MM.1S (cell line): ENCODE data around the gene FBXL7.

ENCODE experiments used
- DNase-seq: peaks from one replicate; pipeline ENCODE4 v3.0.0-alpha.2; 2015
- H2AFZ ChIP-seq: fragments of 300-600 bp; sonication (generic); 2 replicates; pipeline ENCODE4 v1.6.0; 2016; ENCODE audit warnings: antibody characterized with exemption, low read length
- H3F3A ChIP-seq: fragments of 300-600 bp; sonication (generic); 2 replicates; pipeline ENCODE4 v1.6.1; 2016; ENCODE audit warnings: mild to moderate bottlenecking, antibody characterized with exemption, low read length, moderate library complexity, mixed read lengths; ENCODE audit not compliant: insufficient read depth
- H3K27ac ChIP-seq: fragments of 300-600 bp; sonication (generic); 2 replicates; pipeline ENCODE4 v1.5.1; 2016; ENCODE audit warnings: mild to moderate bottlenecking, low read length
- H3K27me3 ChIP-seq: fragments of 300-600 bp; sonication (generic); replicated peaks from 2 replicates; pipeline ENCODE4 v1.6.0; 2016; ENCODE audit warnings: low read length; ENCODE audit not compliant: insufficient read depth
- H3K36me3 ChIP-seq: fragments of 300-600 bp; sonication (generic); replicated peaks from 2 replicates; pipeline ENCODE4 v1.6.1; 2016; ENCODE audit warnings: mild to moderate bottlenecking, low read length, mixed read lengths; ENCODE audit not compliant: insufficient read depth
- H3K4me1 ChIP-seq: fragments of 300-600 bp; sonication (generic); 2 replicates; pipeline ENCODE4 v1.6.1; 2016; ENCODE audit warnings: low read length, mixed read lengths
- H3K4me2 ChIP-seq: fragments of 300-600 bp; sonication (generic); 2 replicates; pipeline ENCODE4 v1.6.0; 2016; ENCODE audit warnings: low read depth, low read length
- H3K4me3 ChIP-seq: fragments of 300-600 bp; sonication (generic); 2 replicates; pipeline ENCODE4 v1.5.1; 2016; ENCODE audit warnings: low read length, mixed read lengths
- H3K79me2 ChIP-seq: fragments of 300-600 bp; sonication (generic); 2 replicates; pipeline ENCODE4 v1.6.1; 2016; ENCODE audit warnings: mixed run types, low read length, mixed read lengths
- H3K9ac ChIP-seq: fragments of 300-600 bp; sonication (generic); 2 replicates; pipeline ENCODE4 v1.6.1; 2016; ENCODE audit warnings: low read length, mixed read lengths
- H3K9me2 ChIP-seq: fragments of 300-600 bp; sonication (generic); replicated peaks from 2 replicates; pipeline ENCODE4 v1.6.1; 2016; ENCODE audit warnings: mild to moderate bottlenecking, low read length, mixed read lengths; ENCODE audit not compliant: insufficient read depth
- H3K9me3 ChIP-seq: fragments of 300-600 bp; sonication (generic); replicated peaks from 2 replicates; pipeline ENCODE4 v1.6.1; 2016; ENCODE audit warnings: mild to moderate bottlenecking, low read length, mixed read lengths; ENCODE audit not compliant: insufficient read depth
- H4K20me1 ChIP-seq: fragments of 300-600 bp; sonication (generic); 2 replicates; pipeline ENCODE4 v1.6.1; 2016; ENCODE audit warnings: mild to moderate bottlenecking, low read length, moderate library complexity, mixed read lengths; ENCODE audit not compliant: insufficient read depth
- EZH2 ChIP-seq: fragments of 300-600 bp; sonication (generic); optimal IDR thresholded peaks from 2 replicates; pipeline ENCODE3; 2017; ENCODE audit warnings: low read depth, mild to moderate bottlenecking, antibody characterized with exemption, low read length, mixed read lengths
- EZH2phosphoT487 ChIP-seq: fragments of 300-600 bp; sonication (generic); IDR thresholded peaks from 2 replicates; pipeline ENCODE4 v1.6.1; 2018; ENCODE audit warnings: antibody characterized with exemption, low read length
- TF ChIP-seq, protein P1 (sequence below): fragments of 300-600 bp; sonication (generic); IDR thresholded peaks from 2 replicates; pipeline ENCODE4 v1.5.1; 2016; ENCODE audit warnings: antibody characterized with exemption, low read length, mixed read lengths

Gene FBXL7

DNA sequence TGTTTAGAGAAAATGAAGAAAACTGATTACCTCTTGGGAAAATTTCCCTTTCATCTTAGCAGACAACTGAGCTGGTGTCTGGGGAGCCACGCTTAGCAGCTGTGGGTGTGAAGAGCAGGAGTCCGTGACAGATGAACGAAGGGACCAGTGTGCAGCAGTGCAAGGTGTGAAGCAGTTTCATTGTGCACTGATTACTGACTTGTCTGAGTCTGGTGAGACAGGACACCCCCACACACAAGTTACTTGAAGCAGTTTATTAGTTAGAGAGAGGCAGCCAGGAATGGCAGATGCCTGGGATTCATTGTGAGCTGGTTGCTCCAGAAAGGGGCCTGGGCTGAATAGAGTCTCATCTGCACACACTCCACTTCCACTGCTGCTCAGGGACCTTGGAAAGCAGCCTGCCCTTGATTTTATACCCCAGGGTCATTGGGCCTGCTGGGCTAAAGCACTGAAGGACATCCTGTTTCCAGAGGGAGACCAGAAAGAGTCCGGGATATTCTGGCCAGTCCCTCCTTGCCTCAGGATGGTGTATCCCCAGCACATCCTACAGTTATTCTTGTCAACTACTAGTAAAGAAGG lies 47.4 kb downstream of the FBXL7 start:
- Histone ChIP-seq H3K27me3 (no peaks in the 10 kb centered on the region), H3K9ac (no peak overlapping the region), H3K9me2 (no peaks in the 10 kb centered on the region), H3K4me2 (no peak overlapping the region), H3K4me1 (no peaks in the 10 kb centered on the region), H3F3A (no peaks in the 10 kb centered on the region), H2AFZ (no peak overlapping the region), H3K27ac (no peak overlapping the region), H3K4me3 (no peak overlapping the region), H3K9me3 (no peaks in the 10 kb centered on the region), H4K20me1 (no peaks in the 10 kb centered on the region), H3K36me3 (no peaks in the 10 kb centered on the region), H3K79me2 (peaks cover 13% of the 10 kb centered on the region; the same call in 1 of the 2 replicates)
- TF ChIP-seq, protein P1, sequence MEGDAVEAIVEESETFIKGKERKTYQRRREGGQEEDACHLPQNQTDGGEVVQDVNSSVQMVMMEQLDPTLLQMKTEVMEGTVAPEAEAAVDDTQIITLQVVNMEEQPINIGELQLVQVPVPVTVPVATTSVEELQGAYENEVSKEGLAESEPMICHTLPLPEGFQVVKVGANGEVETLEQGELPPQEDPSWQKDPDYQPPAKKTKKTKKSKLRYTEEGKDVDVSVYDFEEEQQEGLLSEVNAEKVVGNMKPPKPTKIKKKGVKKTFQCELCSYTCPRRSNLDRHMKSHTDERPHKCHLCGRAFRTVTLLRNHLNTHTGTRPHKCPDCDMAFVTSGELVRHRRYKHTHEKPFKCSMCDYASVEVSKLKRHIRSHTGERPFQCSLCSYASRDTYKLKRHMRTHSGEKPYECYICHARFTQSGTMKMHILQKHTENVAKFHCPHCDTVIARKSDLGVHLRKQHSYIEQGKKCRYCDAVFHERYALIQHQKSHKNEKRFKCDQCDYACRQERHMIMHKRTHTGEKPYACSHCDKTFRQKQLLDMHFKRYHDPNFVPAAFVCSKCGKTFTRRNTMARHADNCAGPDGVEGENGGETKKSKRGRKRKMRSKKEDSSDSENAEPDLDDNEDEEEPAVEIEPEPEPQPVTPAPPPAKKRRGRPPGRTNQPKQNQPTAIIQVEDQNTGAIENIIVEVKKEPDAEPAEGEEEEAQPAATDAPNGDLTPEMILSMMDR = no peak
- no peak for DNase-seq

GRCh38 chr5:15549961-15550360 lies 50.0 kb downstream of the FBXL7 start:
- H3F3A ChIP-seq = no peaks in the 10 kb centered on the region
- H3K9me3 ChIP-seq = no peaks in the 10 kb centered on the region
- no peaks in the 10 kb centered on the region for H3K27me3 ChIP-seq
- no peaks in the 10 kb centered on the region for H4K20me1 ChIP-seq
- DNase-seq = no peak
- TF ChIP-seq EZH2phosphoT487 (no peak), EZH2 (no peak)
- TF ChIP-seq, protein P1 = no peak
- H3K9me2 ChIP-seq = no peaks in the 10 kb centered on the region
- no peak overlapping the region for H3K27ac ChIP-seq
- 0 out of 2 replicates have a peak, but pooled peaks cover 13% of the 10 kb centered on the region for H3K79me2 ChIP-seq
- H2AFZ ChIP-seq = no peak overlapping the region
- H3K36me3 ChIP-seq = no peaks in the 10 kb centered on the region
- no peak overlapping the region for H3K4me3 ChIP-seq
- no peak overlapping the region for H3K4me2 ChIP-seq
- H3K4me1 ChIP-seq = no peaks in the 10 kb centered on the region
- no peak overlapping the region for H3K9ac ChIP-seq

DNA sequence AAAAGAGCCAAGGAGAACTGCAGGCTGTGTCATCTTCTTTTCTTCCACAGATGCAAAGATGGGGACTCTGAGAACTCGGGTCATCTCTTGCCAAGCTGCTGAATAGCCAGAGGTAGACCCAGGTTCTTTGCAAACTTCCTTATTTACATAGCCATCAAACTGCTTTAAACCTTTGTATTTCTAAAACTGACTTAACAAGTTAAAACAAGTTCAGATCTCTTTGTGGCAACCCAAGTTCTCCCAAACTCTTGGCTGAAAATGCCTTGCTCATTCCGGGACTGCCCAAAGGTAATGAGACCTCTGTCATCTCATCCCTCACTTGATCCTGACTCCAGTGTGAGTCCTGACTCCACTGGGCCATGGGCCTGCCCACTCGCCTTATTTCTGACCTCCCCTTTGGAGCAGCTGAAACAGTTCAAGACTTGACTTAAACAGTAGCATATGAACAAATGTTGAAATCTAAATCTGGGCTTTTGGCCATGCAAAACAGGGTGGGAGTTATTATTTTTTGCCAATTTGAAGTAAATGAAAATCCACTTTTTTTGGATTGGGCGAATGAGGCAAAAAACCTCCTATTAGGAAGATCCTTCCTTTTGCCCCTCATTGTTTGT lies 50.6 kb downstream of the FBXL7 start:
- Histone ChIP-seq H3K9ac (no peak overlapping the region), H3K27ac (no peak overlapping the region), H3K79me2 (0 out of 2 replicates have a peak, but pooled peaks cover 10% of the 10 kb centered on the region), H3K4me2 (no peak overlapping the region), H3K27me3 (no peaks in the 10 kb centered on the region), H3K4me1 (no peaks in the 10 kb centered on the region), H3F3A (no peaks in the 10 kb centered on the region), H3K36me3 (no peaks in the 10 kb centered on the region), H3K4me3 (no peak overlapping the region), H2AFZ (no peak overlapping the region), H3K9me2 (no peaks in the 10 kb centered on the region), H4K20me1 (no peaks in the 10 kb centered on the region), H3K9me3 (no peaks in the 10 kb centered on the region)
- TF ChIP-seq EZH2 = no peak
- TF ChIP-seq, protein P1 = no peak
- no peak for TF ChIP-seq EZH2phosphoT487
- DNase-seq = no peak
